ENCODE data around the gene KLF5.

DNA sequence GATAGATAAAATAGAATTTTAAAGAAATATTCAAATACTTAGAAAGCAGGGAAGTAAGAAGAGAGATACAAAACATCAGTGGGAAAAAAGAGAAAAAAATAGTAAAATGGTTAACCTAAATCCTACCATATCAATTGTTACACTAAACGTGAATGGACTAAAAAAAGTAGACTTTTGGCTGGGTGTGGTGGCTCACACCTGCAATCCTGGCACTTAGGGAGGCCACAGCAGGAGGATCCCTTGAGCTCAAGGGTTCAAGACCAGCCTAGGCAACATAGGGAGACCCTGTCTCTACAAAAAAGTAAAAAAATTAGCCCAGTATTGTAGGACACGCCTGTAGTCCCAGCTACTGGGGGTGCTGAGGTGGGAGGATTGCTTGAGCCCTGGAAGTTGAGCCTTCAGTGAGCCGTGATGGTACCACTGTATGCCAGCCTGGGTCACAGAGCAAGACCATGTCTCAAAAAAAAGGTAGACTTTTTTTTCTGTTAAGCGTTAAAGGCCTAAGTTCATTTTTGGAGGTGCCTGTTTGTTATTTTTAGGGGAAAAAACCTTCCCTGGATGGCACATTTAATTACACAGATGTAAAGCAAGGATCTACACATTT is 29.6 kb downstream of the KLF5 start:
- TF ChIP-seq YY1 (IDR thresholded peaks at IDR 0.05; ENCODE audit: insufficient read depth, insufficient read length), result no peak
- TF ChIP-seq SUZ12 (IDR thresholded peaks at IDR 0.05; ENCODE audit: extremely low read depth, insufficient read depth, insufficient read length), result no peak
